Liver (tissue), 9 donors: Measurements from ENCODE around the gene SELENOF. TPM values are rescaled to one million over a fixed set of nuclear protein-coding genes. Genes with fewer than 3 reads are reported as not detected.

Experiments
- DNase-seq: peaks from one replicate; pipeline ENCODE4 v3.0.0-alpha.2; 2017; ENCODE audit warnings: low spot score
- H3K27ac ChIP-seq, 2 donors: one replicate each; pipeline ENCODE4 v1.7.0; 2013; ENCODE audit warnings: inconsistent platforms in 2 of 2, low read length in 2 of 2, control low read depth in 1 of 2, low read depth in 1 of 2, mild to moderate bottlenecking in 1 of 2
- H3K27me3 ChIP-seq, 4 donors: one replicate each; pipeline versions ENCODE4 v1.6.1 to v1.7.0; 2013; ENCODE audit warnings: low read length in 3 of 4, inconsistent platforms in 1 of 4, mild to moderate bottlenecking in 1 of 4, moderate library complexity in 1 of 4; ENCODE audit not compliant: control insufficient read depth in 4 of 4, insufficient read depth in 4 of 4
- H3K36me3 ChIP-seq, 4 donors: one replicate each; pipeline versions ENCODE4 v1.6.1 to v1.7.0; 2013; ENCODE audit warnings: low read length in 3 of 4, mild to moderate bottlenecking in 3 of 4, low read depth in 1 of 4, moderate library complexity in 1 of 4; ENCODE audit not compliant: control insufficient read depth in 4 of 4, insufficient read depth in 3 of 4
- H3K4me1 ChIP-seq, 4 donors: one replicate each; pipeline versions ENCODE4 v1.6.1 to v1.7.0; 2013; ENCODE audit warnings: low read length in 3 of 4, mild to moderate bottlenecking in 3 of 4, moderate library complexity in 1 of 4; ENCODE audit not compliant: control insufficient read depth in 4 of 4, insufficient read depth in 4 of 4
- H3K4me3 ChIP-seq, 3 donors: one replicate each; pipeline versions ENCODE4 v1.6.1 to v1.7.0; 2013; ENCODE audit warnings: low read length in 3 of 3, control low read depth in 1 of 3, low read depth in 1 of 3, mild to moderate bottlenecking in 1 of 3
- H3K9ac ChIP-seq, 2 donors: one replicate each; pipeline ENCODE4 v1.7.0; 2013; ENCODE audit warnings: low read length in 2 of 2, mild to moderate bottlenecking in 2 of 2, moderate library complexity in 2 of 2, control low read depth in 1 of 2, low read depth in 1 of 2
- H3K9me3 ChIP-seq, 4 donors: one replicate each; pipeline versions ENCODE4 v1.6.1 to v1.7.0; 2013; ENCODE audit warnings: low read length in 3 of 4; ENCODE audit not compliant: control insufficient read depth in 4 of 4
- ATF3 ChIP-seq: IDR thresholded peaks from 2 replicates; pipeline ENCODE4 v1.6.1; 2016; ENCODE audit warnings: antibody characterized with exemption
- EGR1 ChIP-seq, 2 donors: IDR thresholded peaks; 2 replicates each; pipeline ENCODE4 v1.6.1; 2016 to 2018; ENCODE audit warnings: antibody characterized with exemption in 2 of 2, low read depth in 2 of 2
- FOXA1 ChIP-seq: IDR thresholded peaks from 2 replicates; pipeline ENCODE4 v1.6.1; 2016; ENCODE audit warnings: antibody characterized with exemption
- FOXA2 ChIP-seq: IDR thresholded peaks from 2 replicates; pipeline ENCODE4 v1.6.1; 2016; ENCODE audit warnings: antibody characterized with exemption
- GABPA ChIP-seq, 2 donors: IDR thresholded peaks in 1 of 2; conservative IDR thresholded peaks in 1 of 2; 2 replicates each; pipeline ENCODE4 v1.6.1; 2016; ENCODE audit warnings: antibody characterized with exemption in 2 of 2, mild to moderate bottlenecking in 1 of 2, moderate library complexity in 1 of 2
- HNF4A ChIP-seq, 2 donors: conservative IDR thresholded peaks; 2 replicates each; pipeline ENCODE4 v1.6.1; 2016; ENCODE audit warnings: antibody characterized with exemption in 2 of 2, mild to moderate bottlenecking in 2 of 2
- HNF4G ChIP-seq: IDR thresholded peaks from 2 replicates; pipeline ENCODE4 v1.6.1; 2016; ENCODE audit warnings: antibody characterized with exemption
- JUND ChIP-seq, 2 donors: IDR thresholded peaks; 2 replicates each; pipeline ENCODE4 v1.6.1; 2016; ENCODE audit warnings: antibody characterized with exemption in 2 of 2
- NR2F2 ChIP-seq: IDR thresholded peaks from 2 replicates; pipeline ENCODE4 v1.6.1; 2016; ENCODE audit warnings: antibody characterized with exemption
- RAD21 ChIP-seq, 2 donors: IDR thresholded peaks; 2 replicates each; pipeline ENCODE4 v1.6.1; 2016; ENCODE audit warnings: antibody characterized with exemption in 2 of 2, mild to moderate bottlenecking in 2 of 2
- RXRA ChIP-seq, 2 donors: IDR thresholded peaks; 2 replicates each; pipeline ENCODE4 v1.6.1; 2017 to 2018; ENCODE audit warnings: antibody characterized with exemption in 2 of 2, mild to moderate bottlenecking in 1 of 2
- SP1 ChIP-seq: IDR thresholded peaks from 2 replicates; pipeline ENCODE4 v1.6.1; 2018; ENCODE audit warnings: antibody characterized with exemption, mild to moderate bottlenecking
- TAF1 ChIP-seq: conservative IDR thresholded peaks from 2 replicates; pipeline ENCODE4 v1.6.1; 2016; ENCODE audit warnings: antibody characterized with exemption, mild to moderate bottlenecking
- YY1 ChIP-seq: IDR thresholded peaks from 2 replicates; pipeline ENCODE4 v1.6.1; 2016; ENCODE audit warnings: antibody characterized with exemption, mild to moderate bottlenecking
- polyA plus RNA-seq, 2 donors: library from polyadenylated mRNA; stranded (reverse) in 1 of 2; unstranded in 1 of 2; fragments of 200-250 nt in 1 of 2; fragments of >200 nt in 1 of 2; fragmentation: Nextera tagmentation in 1 of 2; extraction: Ambion mirVana in 1 of 2; gene quantifications; one replicate each; pipeline versions ENCODE4 v1.2.1 to v1.2.3, GENCODE V29; 2013 to 2015
- total RNA-seq, 2 donors: library from RNA; depleted of rRNA; stranded (reverse); fragments of >200 nt; gene quantifications; one replicate each; pipeline ENCODE4 v1.2.3, GENCODE V29; 2014
- TF ChIP-seq, protein P1 (sequence below): IDR thresholded peaks from 2 replicates; pipeline ENCODE4 v1.6.1; 2016; ENCODE audit warnings: antibody characterized with exemption
- TF ChIP-seq, protein P2 (sequence below): IDR thresholded peaks from 2 replicates; pipeline ENCODE4 v1.6.1; 2016; ENCODE audit warnings: antibody characterized with exemption
- TF ChIP-seq, protein P3 (sequence below): fragments of 150-350 bp; IDR thresholded peaks from 2 replicates; pipeline ENCODE4 v1.5.1; 2017; ENCODE audit warnings: improper control_type of control experiment, low read depth, low read length; ENCODE audit not compliant: missing input control
- TF ChIP-seq, protein P4 (sequence below): IDR thresholded peaks from 2 replicates; pipeline ENCODE4 v1.6.1; 2016; ENCODE audit warnings: antibody characterized with exemption, mild to moderate bottlenecking
- donor health status: healthy.
- donor health status: healthy.
- donor health status: healthy.
- donor health status: healthy.
- donor health status: healthy.

The SELENOF gene
- total and polyA plus RNA-seq, 4 donors, result 80.4 to 143 (median 99.7) TPM

DNA sequence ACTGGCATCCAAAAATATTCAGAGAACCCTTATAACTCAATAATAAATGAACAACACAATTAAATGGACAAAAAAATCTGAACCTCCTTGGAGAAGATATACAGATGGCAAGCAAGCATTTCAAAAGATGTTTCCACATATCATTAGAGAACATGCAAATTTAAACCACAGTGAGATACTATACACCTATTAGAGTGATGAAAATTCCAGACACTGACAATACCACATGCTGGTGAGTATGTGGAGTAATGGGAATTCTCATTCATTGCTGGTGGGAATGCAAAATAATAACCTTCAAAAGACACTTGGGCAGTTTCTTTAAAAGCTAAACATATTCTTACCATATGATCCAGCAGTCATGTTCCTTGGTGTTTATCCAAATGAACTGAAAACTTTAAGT is 46.6 kb upstream of the SELENOF start:
- H3K27ac ChIP-seq, result no peak overlapping the region
- DNase-seq, result no peak
- no peak overlapping the region for H3K9ac ChIP-seq
- peaks cover 0 to 7% (median 1%) of the 10 kb centered on the region in 4 donors for H3K4me1 ChIP-seq
- H3K9me3 ChIP-seq, result no peaks in the 10 kb centered on the region
- TF ChIP-seq TAF1, result no peak
- H3K27me3 ChIP-seq, result no peaks in the 10 kb centered on the region
- H3K4me3 ChIP-seq, result no peak overlapping the region
- H3K36me3 ChIP-seq, result no peaks in the 10 kb centered on the region

DNA sequence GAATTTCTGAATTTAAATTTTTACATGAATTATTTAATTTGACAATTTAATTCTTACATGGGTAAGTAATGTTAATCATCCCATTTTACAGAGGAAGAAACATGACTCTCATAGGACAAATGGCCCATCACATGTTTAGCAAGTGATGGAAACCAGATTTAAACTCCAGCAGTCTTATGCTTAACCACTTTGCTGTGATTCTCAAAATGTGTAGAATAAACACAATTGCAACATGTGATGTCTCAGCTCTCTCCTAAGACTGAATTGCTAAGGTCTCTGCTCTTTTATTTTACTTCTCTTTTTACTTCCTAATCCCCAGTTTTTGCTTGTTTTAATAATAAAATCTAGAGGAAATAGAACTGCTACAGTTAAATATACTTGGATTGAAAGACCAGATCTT is 43.3 kb upstream of the SELENOF start:
- H3K27me3 ChIP-seq, result no peaks in the 10 kb centered on the region
- peaks cover 0 to 2% (median 0%) of the 10 kb centered on the region in 4 donors for H3K4me1 ChIP-seq
- no peak for TF ChIP-seq RAD21 (IDR thresholded peaks at IDR 0.05)
- TF ChIP-seq, protein P1, sequence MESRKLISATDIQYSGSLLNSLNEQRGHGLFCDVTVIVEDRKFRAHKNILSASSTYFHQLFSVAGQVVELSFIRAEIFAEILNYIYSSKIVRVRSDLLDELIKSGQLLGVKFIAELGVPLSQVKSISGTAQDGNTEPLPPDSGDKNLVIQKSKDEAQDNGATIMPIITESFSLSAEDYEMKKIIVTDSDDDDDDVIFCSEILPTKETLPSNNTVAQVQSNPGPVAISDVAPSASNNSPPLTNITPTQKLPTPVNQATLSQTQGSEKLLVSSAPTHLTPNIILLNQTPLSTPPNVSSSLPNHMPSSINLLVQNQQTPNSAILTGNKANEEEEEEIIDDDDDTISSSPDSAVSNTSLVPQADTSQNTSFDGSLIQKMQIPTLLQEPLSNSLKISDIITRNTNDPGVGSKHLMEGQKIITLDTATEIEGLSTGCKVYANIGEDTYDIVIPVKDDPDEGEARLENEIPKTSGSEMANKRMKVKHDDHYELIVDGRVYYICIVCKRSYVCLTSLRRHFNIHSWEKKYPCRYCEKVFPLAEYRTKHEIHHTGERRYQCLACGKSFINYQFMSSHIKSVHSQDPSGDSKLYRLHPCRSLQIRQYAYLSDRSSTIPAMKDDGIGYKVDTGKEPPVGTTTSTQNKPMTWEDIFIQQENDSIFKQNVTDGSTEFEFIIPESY, result no peak
- no peak for TF ChIP-seq ATF3
- TF ChIP-seq FOXA1, result no peak
- no peak for TF ChIP-seq GABPA (IDR thresholded peaks at IDR 0.05 in 1 of 2, conservative IDR thresholded peaks at IDR 0.05 in 1 of 2)
- no peak for TF ChIP-seq JUND (IDR thresholded peaks at IDR 0.05)
- TF ChIP-seq YY1, result no peak
- TF ChIP-seq RXRA (IDR thresholded peaks at IDR 0.05), result no peak
- no peak for TF ChIP-seq FOXA2
- no peak for TF ChIP-seq HNF4A (conservative IDR thresholded peaks at IDR 0.05)
- no peak for TF ChIP-seq SP1
- no peak for TF ChIP-seq EGR1 (IDR thresholded peaks at IDR 0.05; ENCODE audit: low read depth in 2 of 2)
- TF ChIP-seq NR2F2, result no peak
- TF ChIP-seq, protein P2, sequence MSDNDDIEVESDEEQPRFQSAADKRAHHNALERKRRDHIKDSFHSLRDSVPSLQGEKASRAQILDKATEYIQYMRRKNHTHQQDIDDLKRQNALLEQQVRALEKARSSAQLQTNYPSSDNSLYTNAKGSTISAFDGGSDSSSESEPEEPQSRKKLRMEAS, result no peak
- TF ChIP-seq, protein P3, sequence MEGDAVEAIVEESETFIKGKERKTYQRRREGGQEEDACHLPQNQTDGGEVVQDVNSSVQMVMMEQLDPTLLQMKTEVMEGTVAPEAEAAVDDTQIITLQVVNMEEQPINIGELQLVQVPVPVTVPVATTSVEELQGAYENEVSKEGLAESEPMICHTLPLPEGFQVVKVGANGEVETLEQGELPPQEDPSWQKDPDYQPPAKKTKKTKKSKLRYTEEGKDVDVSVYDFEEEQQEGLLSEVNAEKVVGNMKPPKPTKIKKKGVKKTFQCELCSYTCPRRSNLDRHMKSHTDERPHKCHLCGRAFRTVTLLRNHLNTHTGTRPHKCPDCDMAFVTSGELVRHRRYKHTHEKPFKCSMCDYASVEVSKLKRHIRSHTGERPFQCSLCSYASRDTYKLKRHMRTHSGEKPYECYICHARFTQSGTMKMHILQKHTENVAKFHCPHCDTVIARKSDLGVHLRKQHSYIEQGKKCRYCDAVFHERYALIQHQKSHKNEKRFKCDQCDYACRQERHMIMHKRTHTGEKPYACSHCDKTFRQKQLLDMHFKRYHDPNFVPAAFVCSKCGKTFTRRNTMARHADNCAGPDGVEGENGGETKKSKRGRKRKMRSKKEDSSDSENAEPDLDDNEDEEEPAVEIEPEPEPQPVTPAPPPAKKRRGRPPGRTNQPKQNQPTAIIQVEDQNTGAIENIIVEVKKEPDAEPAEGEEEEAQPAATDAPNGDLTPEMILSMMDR, result no peak
- TF ChIP-seq, protein P4, sequence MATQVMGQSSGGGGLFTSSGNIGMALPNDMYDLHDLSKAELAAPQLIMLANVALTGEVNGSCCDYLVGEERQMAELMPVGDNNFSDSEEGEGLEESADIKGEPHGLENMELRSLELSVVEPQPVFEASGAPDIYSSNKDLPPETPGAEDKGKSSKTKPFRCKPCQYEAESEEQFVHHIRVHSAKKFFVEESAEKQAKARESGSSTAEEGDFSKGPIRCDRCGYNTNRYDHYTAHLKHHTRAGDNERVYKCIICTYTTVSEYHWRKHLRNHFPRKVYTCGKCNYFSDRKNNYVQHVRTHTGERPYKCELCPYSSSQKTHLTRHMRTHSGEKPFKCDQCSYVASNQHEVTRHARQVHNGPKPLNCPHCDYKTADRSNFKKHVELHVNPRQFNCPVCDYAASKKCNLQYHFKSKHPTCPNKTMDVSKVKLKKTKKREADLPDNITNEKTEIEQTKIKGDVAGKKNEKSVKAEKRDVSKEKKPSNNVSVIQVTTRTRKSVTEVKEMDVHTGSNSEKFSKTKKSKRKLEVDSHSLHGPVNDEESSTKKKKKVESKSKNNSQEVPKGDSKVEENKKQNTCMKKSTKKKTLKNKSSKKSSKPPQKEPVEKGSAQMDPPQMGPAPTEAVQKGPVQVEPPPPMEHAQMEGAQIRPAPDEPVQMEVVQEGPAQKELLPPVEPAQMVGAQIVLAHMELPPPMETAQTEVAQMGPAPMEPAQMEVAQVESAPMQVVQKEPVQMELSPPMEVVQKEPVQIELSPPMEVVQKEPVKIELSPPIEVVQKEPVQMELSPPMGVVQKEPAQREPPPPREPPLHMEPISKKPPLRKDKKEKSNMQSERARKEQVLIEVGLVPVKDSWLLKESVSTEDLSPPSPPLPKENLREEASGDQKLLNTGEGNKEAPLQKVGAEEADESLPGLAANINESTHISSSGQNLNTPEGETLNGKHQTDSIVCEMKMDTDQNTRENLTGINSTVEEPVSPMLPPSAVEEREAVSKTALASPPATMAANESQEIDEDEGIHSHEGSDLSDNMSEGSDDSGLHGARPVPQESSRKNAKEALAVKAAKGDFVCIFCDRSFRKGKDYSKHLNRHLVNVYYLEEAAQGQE, result no peak
- TF ChIP-seq HNF4G, result no peak
- no peak for DNase-seq
- no peak overlapping the region for H3K4me3 ChIP-seq
- no peaks in the 10 kb centered on the region for H3K9me3 ChIP-seq
- no peaks in the 10 kb centered on the region for H3K36me3 ChIP-seq
- H3K27ac ChIP-seq, result no peak overlapping the region
- no peak overlapping the region for H3K9ac ChIP-seq
